ENCODE measurements around the gene CRISPLD2. TPM values are rescaled to one million over a fixed set of nuclear protein-coding genes. Genes with fewer than 3 reads are reported as not detected.

CRISPLD2 gene
- total and polyA plus RNA-seq, 9 of the 15 experiments (the other 6 are each of a cell fraction or from before 2014, with no cell fraction given): 0.03 to 0.24 (median 0.04) TPM; not detected in 4

DNA sequence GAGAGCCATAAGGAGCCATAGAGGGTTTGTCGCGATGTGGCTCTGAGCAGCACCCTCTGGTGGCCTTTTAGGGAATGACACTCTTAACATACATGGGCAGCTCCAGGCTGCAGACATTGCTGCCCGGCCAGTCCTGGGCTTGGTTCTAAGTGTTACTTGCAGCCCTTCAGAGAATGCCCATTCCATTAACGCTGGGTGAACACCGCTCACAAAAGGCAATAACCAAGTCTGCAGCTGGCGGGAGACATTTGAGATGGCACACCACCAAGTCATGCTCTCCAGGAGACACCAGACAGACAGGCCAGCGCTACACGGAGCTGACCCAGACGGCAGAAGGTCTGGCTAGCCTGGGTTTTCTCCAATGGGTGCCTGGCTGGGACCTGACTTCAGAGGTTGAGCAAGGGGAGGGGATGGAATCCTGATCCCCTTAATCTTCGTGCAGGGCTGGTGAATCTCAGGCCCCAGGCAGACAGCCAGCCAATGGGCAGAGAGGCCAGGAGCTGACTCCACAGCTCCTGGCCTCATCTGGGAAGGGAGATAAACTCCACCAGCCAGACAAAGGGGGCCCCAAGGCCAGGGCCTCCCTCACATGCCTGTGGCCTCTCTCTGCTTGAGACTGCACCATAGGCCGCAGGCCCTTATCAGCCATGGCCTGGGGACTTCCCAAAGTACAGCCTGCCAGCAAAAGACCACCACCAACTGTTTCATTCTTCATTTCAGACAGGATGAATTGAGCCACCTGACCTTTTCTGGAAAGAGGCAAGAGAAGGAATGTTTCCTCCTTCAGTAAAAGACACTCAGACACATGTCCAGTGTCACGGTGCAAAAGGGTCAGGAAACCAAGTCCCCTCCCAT, 132.8 kb downstream of the CRISPLD2 start (continued):
- TF ChIP-seq, protein P1, sequence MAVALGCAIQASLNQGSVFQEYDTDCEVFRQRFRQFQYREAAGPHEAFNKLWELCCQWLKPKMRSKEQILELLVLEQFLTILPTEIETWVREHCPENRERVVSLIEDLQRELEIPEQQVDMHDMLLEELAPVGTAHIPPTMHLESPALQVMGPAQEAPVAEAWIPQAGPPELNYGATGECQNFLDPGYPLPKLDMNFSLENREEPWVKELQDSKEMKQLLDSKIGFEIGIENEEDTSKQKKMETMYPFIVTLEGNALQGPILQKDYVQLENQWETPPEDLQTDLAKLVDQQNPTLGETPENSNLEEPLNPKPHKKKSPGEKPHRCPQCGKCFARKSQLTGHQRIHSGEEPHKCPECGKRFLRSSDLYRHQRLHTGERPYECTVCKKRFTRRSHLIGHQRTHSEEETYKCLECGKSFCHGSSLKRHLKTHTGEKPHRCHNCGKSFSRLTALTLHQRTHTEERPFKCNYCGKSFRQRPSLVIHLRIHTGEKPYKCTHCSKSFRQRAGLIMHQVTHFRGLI (CRISPR knock-in tag; IDR thresholded peaks at IDR 0.05): no peak
- TF ChIP-seq CAMTA2 (CRISPR knock-in tag; conservative IDR thresholded peaks at IDR 0.05) (no peak), ZC3H11A (IDR thresholded peaks at IDR 0.05; ENCODE audit: low read depth, low read length) (peak; percentile 78; the same call in 1 of the 2 replicates), TRIM28 (IDR thresholded peaks at IDR 0.05) (no peak), TCF7 (IDR thresholded peaks at IDR 0.05; ENCODE audit: borderline replicate concordance) (no peak), PHB (CRISPR knock-in tag; IDR thresholded peaks at IDR 0.05) (no peak), NR3C1 (CRISPR knock-in tag; IDR thresholded peaks at IDR 0.05) (no peak), SP1 (CRISPR knock-in tag; IDR thresholded peaks at IDR 0.05) (0 out of 2 replicates have a peak, but pooled peaks have one; percentile 65), FOSL1 (tag; conservative IDR thresholded peaks at IDR 0.05) (peak; percentile 85), GTF2E2 (tag; IDR thresholded peaks at IDR 0.05) (peak; percentile 72; the same call in 1 of the 2 replicates), SMAD4 (CRISPR knock-in tag; conservative IDR thresholded peaks at IDR 0.05) (peak; percentile 100), IFI16 (CRISPR knock-in tag; IDR thresholded peaks at IDR 0.05) (no peak), PTTG1 (tag; IDR thresholded peaks at IDR 0.05; ENCODE audit: low read depth) (no peak), ZNF408 (CRISPR knock-in tag; IDR thresholded peaks at IDR 0.05; ENCODE audit: low read depth) (no peak), MTA2 (IDR thresholded peaks at IDR 0.05; ENCODE audit: low read depth) (peak; percentile 93), SMARCE1 (IDR thresholded peaks at IDR 0.05) (peak; percentile 94), ERF (CRISPR knock-in tag; IDR thresholded peaks at IDR 0.05) (no peak), ZNF77 (CRISPR knock-in tag; IDR thresholded peaks at IDR 0.05) (no peak), THRAP3 (IDR thresholded peaks at IDR 0.05; ENCODE audit: borderline replicate concordance) (no peak)
- TF ChIP-seq, protein P2, sequence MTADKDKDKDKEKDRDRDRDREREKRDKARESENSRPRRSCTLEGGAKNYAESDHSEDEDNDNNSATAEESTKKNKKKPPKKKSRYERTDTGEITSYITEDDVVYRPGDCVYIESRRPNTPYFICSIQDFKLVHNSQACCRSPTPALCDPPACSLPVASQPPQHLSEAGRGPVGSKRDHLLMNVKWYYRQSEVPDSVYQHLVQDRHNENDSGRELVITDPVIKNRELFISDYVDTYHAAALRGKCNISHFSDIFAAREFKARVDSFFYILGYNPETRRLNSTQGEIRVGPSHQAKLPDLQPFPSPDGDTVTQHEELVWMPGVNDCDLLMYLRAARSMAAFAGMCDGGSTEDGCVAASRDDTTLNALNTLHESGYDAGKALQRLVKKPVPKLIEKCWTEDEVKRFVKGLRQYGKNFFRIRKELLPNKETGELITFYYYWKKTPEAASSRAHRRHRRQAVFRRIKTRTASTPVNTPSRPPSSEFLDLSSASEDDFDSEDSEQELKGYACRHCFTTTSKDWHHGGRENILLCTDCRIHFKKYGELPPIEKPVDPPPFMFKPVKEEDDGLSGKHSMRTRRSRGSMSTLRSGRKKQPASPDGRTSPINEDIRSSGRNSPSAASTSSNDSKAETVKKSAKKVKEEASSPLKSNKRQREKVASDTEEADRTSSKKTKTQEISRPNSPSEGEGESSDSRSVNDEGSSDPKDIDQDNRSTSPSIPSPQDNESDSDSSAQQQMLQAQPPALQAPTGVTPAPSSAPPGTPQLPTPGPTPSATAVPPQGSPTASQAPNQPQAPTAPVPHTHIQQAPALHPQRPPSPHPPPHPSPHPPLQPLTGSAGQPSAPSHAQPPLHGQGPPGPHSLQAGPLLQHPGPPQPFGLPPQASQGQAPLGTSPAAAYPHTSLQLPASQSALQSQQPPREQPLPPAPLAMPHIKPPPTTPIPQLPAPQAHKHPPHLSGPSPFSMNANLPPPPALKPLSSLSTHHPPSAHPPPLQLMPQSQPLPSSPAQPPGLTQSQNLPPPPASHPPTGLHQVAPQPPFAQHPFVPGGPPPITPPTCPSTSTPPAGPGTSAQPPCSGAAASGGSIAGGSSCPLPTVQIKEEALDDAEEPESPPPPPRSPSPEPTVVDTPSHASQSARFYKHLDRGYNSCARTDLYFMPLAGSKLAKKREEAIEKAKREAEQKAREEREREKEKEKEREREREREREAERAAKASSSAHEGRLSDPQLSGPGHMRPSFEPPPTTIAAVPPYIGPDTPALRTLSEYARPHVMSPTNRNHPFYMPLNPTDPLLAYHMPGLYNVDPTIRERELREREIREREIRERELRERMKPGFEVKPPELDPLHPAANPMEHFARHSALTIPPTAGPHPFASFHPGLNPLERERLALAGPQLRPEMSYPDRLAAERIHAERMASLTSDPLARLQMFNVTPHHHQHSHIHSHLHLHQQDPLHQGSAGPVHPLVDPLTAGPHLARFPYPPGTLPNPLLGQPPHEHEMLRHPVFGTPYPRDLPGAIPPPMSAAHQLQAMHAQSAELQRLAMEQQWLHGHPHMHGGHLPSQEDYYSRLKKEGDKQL (CRISPR knock-in tag; IDR thresholded peaks at IDR 0.05; ENCODE audit: borderline replicate concordance): no peak
- TF ChIP-seq, protein P3, sequence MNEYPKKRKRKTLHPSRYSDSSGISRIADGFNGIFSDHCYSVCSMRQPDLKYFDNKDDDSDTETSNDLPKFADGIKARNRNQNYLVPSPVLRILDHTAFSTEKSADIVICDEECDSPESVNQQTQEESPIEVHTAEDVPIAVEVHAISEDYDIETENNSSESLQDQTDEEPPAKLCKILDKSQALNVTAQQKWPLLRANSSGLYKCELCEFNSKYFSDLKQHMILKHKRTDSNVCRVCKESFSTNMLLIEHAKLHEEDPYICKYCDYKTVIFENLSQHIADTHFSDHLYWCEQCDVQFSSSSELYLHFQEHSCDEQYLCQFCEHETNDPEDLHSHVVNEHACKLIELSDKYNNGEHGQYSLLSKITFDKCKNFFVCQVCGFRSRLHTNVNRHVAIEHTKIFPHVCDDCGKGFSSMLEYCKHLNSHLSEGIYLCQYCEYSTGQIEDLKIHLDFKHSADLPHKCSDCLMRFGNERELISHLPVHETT (CRISPR knock-in tag; conservative IDR thresholded peaks at IDR 0.05 in 1 of 2, IDR thresholded peaks at IDR 0.05 in 1 of 2): peak in 1 of 2 experiments; percentile 80; a peak in 2 of 4 replicates
